Peyer's patch (tissue), 4 donors: Measurements from ENCODE around the gene NOL6.

Experiments used
- POLR2A ChIP-seq, 2 donors: fragments of 450-650 bp; IDR thresholded peaks; one replicate each; pipeline ENCODE4 v1.5.1; 2017; ENCODE audit warnings: antibody characterized with exemption in 2 of 2, mild to moderate bottlenecking in 2 of 2, moderate library complexity in 2 of 2
- TF ChIP-seq, protein P1 (sequence below), 6 experiments: fragments of 450-650 bp in 4 of 6; fragments of 200-600 bp in 2 of 6; sonication (generic) in 1 of 6; IDR thresholded peaks; one replicate each; pipeline ENCODE4 v1.5.1; 2017 to 2019; ENCODE audit warnings: antibody characterized with exemption in 6 of 6, mild to moderate bottlenecking in 3 of 6, moderate library complexity in 1 of 6

- TF ChIP-seq, protein P1, sequence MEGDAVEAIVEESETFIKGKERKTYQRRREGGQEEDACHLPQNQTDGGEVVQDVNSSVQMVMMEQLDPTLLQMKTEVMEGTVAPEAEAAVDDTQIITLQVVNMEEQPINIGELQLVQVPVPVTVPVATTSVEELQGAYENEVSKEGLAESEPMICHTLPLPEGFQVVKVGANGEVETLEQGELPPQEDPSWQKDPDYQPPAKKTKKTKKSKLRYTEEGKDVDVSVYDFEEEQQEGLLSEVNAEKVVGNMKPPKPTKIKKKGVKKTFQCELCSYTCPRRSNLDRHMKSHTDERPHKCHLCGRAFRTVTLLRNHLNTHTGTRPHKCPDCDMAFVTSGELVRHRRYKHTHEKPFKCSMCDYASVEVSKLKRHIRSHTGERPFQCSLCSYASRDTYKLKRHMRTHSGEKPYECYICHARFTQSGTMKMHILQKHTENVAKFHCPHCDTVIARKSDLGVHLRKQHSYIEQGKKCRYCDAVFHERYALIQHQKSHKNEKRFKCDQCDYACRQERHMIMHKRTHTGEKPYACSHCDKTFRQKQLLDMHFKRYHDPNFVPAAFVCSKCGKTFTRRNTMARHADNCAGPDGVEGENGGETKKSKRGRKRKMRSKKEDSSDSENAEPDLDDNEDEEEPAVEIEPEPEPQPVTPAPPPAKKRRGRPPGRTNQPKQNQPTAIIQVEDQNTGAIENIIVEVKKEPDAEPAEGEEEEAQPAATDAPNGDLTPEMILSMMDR (IDR thresholded peaks at IDR 0.05): no peak
- TF ChIP-seq POLR2A (IDR thresholded peaks at IDR 0.05): no peak
These were observed 20.4 kb downstream of the NOL6 start for GRCh38 chr9:33453286-33453860.
